ENCODE data around the gene FHDC1.

Gene FHDC1

GRCh38 chr4:152972821-152973628, 36.9 kb downstream of the FHDC1 start:
- peak; percentile 96 for DNase-seq (ENCODE audit: low read depth)
- no peak overlapping the region for H3K4me3 ChIP-seq (ENCODE audit: low read length)
- no peak for TF ChIP-seq CTCF (conservative IDR thresholded peaks at IDR 0.05; ENCODE audit: low read depth, low read length)

GRCh38 chr4:152973629-152974467, 37.7 kb downstream of the FHDC1 start:
- H3K4me3 ChIP-seq (ENCODE audit: low read length), result no peak overlapping the region
- TF ChIP-seq CTCF (conservative IDR thresholded peaks at IDR 0.05; ENCODE audit: low read depth, low read length), result no peak
- no peak for DNase-seq (ENCODE audit: low read depth)

GRCh38 chr4:152974468-152975379, 38.6 kb downstream of the FHDC1 start:
- no peak for DNase-seq (ENCODE audit: low read depth)

GRCh38 chr4:152975380-152976211, 39.5 kb downstream of the FHDC1 start:
- TF ChIP-seq CTCF (conservative IDR thresholded peaks at IDR 0.05; ENCODE audit: low read depth, low read length), result no peak
- DNase-seq (ENCODE audit: low read depth), result no peak

More at GRCh38 chr4:152974468-152975379, 38.6 kb downstream of the FHDC1 start:
- no peak for TF ChIP-seq CTCF (conservative IDR thresholded peaks at IDR 0.05; ENCODE audit: low read depth, low read length)
- no peak overlapping the region for H3K4me3 ChIP-seq (ENCODE audit: low read length)

GRCh38 chr4:152976212-152976761, 40.2 kb downstream of the FHDC1 start:
- H3K4me3 ChIP-seq (ENCODE audit: low read length), result no peak overlapping the region
- no peak for DNase-seq (ENCODE audit: low read depth)
- no peak for TF ChIP-seq CTCF (conservative IDR thresholded peaks at IDR 0.05; ENCODE audit: low read depth, low read length)

More at GRCh38 chr4:152975380-152976211, 39.5 kb downstream of the FHDC1 start:
- no peak overlapping the region for H3K4me3 ChIP-seq (ENCODE audit: low read length)

All from retinal pigment epithelial cell (primary cell).